GM20000 (cell line): ENCODE results near the gene CYB5A.

Experiments used
- DNase-seq: peaks from one replicate; pipeline ENCODE4 v3.0.0; 2012; ENCODE audit warnings: low spot score
- TF ChIP-seq, protein P1 (sequence below): IDR thresholded peaks from 2 replicates; pipeline ENCODE4 v1.5.1; 2012; ENCODE audit warnings: mild to moderate bottlenecking, control low read depth; ENCODE audit errors: extremely low read depth, missing control alignments

The CYB5A gene

DNA sequence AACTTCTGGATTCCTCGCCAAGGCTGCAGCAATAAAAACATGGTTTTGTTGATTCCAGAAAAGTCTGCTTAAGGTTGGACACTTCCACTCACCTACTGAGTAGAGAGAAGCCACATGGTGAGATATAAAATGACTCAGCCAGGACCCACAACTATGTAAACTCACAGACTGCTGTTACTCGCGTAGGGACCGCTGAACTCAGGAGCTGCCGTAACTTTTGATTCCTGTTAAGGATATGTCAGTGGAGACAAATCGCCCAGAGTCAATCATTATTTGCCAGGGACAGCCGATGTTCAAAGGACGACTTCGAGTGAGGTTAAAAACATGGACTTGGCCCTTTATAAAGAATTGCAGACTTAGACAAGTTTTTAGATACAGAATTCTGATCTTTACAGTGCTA is 25.6 kb downstream of the CYB5A start:
- TF ChIP-seq, protein P1, sequence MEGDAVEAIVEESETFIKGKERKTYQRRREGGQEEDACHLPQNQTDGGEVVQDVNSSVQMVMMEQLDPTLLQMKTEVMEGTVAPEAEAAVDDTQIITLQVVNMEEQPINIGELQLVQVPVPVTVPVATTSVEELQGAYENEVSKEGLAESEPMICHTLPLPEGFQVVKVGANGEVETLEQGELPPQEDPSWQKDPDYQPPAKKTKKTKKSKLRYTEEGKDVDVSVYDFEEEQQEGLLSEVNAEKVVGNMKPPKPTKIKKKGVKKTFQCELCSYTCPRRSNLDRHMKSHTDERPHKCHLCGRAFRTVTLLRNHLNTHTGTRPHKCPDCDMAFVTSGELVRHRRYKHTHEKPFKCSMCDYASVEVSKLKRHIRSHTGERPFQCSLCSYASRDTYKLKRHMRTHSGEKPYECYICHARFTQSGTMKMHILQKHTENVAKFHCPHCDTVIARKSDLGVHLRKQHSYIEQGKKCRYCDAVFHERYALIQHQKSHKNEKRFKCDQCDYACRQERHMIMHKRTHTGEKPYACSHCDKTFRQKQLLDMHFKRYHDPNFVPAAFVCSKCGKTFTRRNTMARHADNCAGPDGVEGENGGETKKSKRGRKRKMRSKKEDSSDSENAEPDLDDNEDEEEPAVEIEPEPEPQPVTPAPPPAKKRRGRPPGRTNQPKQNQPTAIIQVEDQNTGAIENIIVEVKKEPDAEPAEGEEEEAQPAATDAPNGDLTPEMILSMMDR, result no peak
- DNase-seq, result no peak

DNA sequence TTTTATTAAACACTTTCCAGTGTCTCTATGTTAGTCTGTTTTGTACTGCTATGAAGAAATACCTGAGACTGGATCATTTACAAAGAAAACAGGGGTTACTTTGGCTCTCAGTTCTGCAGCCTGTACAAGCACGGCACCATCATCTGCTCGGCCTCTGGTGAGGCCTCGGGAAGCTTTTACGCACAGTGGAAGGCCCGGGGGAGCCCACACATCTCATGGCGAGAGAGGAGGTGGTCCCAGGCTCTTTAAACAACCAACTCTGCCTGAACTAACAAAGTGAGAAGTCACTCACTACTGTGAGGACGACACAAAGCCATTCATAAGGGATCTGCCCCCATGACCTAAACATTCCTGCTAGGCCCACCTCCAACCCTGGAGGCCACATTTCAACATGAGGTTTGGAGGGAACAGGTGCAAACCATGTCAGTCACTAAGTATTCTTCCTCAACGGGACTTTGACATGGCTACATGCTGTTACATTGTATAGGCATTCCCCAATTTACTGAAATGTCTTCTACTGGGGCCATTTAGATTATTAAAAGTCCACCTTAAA is 26.1 kb downstream of the CYB5A start:
- TF ChIP-seq, protein P1, result no peak
- no peak for DNase-seq

DNA sequence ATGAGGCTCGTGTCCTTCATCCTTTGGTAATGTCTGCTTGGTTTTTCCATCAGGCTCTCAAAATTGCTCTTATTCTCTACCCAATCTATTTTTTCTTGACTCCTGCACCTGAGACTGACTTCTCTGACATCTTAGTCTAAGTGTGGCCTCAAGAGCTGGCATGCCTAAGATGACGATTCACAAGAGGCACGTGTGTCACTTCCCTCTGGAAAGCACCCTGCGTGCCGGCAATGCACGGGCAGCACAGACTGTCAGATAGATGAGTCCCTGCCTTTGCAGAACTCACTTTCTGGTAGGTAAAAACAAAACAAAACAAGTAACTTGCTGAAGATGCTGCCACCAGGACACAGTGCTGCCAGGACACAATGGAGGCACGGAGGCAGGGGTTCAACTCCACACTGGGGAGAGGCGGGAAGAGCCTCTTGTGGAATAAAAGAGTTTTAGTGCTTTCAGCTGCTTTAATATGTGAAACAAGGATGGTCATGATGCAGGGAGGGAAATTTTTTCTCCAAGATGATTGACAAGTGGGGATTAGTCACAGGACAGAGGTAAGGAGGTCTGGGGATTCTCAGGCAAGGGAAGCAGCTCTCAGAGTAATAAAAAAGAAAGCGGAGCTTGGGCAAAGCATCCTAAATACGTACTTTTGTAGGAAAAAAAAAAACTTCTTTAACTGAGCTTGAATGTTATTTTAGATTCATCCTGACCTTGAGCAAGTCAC is 27.3 kb downstream of the CYB5A start:
- TF ChIP-seq, protein P1, result no peak
- peak; percentile 57 for DNase-seq

DNA sequence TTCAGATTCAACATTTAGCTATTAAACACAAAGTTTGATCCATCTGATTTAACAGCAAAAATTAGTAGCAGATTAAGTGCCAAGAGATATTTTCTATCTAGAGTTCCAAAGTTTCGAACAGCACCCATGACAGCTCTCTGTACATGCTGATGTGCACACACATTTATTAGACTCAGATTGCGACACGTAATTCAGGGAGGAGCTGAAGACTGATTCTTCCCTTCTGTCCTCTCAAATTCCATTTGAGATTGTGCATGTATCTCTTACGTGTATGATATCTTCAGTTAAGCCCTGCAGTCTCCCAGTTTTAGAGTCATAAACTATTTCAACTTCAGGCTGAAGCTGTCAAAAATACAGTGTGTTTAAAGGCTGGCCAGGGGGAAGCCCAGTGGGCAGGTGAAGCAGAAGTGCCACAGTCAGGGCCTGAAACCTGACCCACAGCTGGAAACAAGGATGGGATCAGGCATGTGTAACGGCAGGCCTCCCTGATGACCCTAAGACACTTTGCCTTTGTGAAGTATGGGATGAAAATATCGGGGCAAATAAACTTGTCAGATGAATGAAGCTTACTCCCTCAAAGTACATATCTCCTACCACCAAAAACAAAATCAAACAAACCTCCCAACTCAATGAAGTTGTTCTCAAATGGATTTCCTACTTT is 30.6 kb downstream of the CYB5A start:
- TF ChIP-seq, protein P1, result no peak
- no peak for DNase-seq

DNA sequence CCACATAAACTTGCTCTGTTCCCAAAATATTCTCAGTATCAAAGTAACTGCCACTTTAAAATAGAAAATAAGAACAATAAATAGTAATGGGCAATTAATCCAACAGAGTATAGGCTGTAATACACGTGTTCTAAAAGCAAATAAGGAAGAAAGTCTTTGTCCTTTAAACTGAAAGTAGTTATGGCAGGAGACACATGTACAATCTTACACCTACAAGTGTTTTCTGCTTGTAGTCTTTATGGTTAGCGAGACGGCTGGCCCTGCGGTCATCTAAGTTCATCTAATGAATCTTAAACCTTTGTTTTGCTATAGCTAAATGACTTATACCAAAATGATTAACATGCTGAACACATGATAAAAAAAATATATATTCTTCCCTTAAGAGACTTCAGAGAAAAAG is 32.4 kb downstream of the CYB5A start:
- DNase-seq, result no peak
- TF ChIP-seq, protein P1, result no peak

DNA sequence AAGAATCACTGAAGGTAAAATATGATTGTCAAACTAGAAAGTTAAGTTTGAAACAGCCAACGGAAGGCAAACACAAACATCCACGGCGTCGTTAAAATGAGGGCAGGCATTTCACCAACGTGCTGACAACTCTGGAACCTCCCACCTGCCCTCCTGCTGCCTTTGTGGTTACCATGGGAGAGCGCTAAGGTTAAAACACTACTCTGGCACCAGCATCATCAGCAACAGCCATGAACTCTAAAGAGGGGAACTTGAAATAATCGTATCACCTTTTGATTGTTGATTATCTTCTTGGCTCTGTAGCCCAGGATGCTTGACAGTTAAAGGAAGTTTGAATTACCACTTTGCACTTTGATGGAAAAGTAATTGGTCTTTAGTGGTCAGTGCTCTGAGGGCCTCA is 34.7 kb downstream of the CYB5A start:
- no peak for DNase-seq

DNA sequence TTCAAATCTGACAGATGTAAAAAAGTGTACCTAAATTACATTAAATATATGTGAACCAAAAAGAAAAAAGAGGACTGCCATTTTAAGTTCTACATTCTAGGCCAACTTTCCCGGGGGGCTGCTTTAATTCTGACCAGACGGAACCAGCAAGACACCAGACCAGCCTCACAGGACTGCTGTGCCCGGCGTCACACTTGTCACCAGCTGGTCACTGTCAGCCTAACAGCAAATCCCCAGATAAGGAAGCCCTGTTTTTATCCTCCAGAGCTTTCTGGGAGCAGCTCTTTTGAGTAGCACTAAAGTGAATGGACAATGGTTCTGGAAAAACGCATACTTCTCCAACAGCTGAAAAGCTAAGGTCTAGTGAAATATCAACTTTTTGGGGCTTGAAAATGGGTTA is 35.6 kb downstream of the CYB5A start:
- no peak for DNase-seq
- TF ChIP-seq, protein P1, result no peak

More for the DNA sequence above, 34.7 kb downstream of the CYB5A start:
- TF ChIP-seq, protein P1, result no peak
